HG03097 (cell line): ENCODE measurements around the gene CPA1.

Source experiments
- ATAC-seq: cut with Tn5 transposase; IDR thresholded peaks from one replicate; pipeline ENCODE4 v1.9.1; 2021; ENCODE audit not compliant: unreplicated experiment, low FRiP score

Gene CPA1

DNA sequence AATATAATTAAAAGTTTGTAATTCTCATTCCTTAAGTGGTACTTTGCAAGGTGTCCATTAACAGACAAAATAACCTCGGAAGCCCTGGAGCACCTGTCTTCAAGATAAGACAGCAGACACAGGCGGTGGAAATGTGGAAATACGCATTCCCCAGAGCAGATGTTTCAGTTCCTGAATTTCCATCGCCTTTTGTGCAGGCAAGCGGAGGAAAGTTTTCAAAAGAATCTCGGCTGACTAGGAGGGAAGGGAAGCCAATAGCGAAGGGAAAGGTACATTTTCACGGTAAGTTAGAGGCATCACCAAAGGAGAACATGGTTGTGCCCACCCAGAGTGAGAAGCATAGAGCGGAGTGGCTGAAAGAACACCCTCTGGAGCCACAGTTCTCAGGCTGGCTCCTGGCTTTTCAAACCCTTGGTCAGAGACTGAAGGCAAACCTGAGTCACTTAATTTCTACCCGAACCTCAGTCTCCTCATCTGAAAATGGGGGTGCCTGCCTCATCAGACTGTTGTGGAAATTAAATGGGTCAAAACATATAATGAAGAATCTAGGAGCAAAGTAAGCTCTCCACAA, 13.6 kb downstream of the CPA1 start:
- no peak for ATAC-seq

DNA sequence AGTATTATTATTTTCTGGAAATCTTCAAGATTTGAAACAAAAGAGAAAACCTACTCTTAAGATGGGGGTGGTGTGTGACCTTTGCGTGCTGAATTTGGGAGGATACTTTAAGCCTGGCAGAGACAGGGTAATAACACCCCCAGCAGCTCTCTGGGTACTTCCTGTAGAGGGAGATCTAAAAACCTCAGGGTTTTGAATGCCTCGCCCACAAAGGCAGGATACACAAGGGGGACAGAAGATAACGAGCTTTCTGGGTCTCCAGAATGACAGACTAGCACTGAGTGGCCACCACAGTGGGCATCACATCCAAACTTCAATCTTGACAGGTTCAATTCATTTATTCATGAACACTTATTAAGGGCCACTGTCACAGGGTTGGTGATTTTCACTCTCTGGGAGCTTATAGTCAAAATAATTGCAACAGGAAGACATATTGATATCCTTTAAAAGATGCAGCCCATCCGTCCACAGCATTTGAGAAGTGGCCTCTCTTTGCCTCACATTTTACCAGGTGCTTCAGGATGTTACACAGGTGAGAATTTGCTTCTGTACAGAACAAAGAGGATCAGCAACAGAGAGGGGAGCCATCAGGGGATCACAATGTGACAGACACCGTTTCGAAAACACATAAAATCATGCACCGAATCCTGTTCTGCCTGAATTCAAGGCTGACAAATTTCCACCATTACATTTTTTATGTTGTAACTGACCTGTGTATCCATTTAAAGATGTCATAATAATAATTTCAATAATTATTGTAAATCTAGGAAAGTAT, 14.3 kb downstream of the CPA1 start:
- no peak for ATAC-seq

DNA sequence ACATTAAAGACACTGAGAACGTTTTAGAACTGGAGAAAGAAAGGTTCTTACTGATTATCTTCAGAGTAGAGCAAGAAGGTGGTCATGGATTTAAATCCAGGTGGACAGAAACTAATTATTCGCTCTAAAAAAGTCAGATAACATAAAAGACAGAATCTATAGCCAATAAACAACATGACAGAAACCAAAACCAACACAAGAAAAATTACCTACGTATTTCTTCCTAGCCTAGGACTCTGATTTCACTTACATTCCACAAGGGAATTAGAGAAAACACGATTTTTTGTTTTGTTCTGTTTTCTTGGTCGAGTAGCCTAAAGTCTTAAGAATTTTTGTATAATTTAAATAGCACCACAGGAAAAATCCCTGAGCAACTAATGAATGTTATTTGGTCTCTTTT, 15.1 kb downstream of the CPA1 start:
- ATAC-seq, result no peak

GRCh38 chr7:130396109-130396508, 15.8 kb downstream of the CPA1 start:
- ATAC-seq, result no peak

GRCh38 chr7:130397051-130397757, 16.9 kb downstream of the CPA1 start:
- ATAC-seq, result no peak

DNA sequence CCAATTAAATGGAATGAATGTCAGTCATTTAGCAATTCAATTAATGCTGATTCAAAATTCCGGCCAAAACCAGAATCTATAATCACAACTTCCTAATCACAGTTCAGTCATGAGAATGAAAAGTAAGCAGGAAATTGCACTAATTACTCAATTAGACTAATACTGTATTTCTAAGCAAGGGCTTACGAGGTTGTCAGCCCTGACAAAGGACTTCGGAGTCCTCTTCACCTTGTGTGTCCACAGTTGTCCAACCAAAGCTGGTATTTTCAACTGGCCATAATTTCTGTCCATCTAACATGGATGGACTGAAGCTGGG, 17.4 kb downstream of the CPA1 start:
- ATAC-seq, result no peak

DNA sequence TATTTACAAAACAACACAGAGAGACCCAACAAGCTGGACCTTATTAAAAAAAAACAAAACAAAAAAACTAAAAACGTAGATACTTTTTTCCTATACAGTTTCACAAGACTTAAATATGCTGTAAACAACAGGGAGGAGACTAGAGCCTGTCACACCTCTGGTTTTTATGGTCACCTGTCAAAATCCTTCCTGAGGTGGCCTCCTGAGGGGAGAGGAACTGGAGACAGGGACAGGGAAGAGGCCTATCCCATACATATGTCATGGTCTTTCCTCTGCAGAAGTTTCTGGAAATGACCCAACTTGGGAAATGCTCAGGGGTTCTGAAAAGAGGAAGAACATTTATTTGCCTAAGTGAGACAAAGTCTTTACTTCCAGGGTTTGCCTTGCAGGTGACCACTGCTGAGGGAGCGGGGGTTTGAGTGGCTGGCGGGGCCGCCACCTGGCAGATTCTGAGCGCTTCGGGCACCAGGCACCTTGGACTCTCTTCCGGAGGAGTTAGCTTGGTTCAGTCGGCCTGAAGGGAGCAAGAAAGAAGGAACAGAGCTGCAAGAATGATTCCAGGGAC, 18.3 kb downstream of the CPA1 start:
- no peak for ATAC-seq

GRCh38 chr7:130400120-130400572, 19.9 kb downstream of the CPA1 start:
- ATAC-seq, result no peak

DNA sequence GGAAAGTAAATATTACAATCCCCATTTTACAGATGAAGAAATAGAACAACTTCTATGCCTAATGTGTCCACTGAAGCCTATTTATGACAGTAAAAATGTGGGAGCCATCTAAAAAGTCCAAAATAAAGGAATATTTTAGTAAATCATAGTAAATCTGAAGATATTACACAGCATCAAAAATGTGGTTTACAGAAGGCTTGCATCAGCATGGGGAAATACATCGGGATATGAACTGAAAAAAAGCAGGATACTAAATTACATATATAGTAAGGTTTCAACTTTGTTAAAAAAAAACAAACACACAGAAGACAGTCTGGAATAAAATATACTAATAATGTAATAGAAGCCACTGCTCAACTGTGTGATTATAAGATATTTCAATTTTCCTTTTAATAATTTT, 20.8 kb downstream of the CPA1 start:
- ATAC-seq, result no peak

- no peak for ATAC-seq
Measured at GRCh38 chr7:130401578-130401977, 21.3 kb downstream of the CPA1 start.

DNA sequence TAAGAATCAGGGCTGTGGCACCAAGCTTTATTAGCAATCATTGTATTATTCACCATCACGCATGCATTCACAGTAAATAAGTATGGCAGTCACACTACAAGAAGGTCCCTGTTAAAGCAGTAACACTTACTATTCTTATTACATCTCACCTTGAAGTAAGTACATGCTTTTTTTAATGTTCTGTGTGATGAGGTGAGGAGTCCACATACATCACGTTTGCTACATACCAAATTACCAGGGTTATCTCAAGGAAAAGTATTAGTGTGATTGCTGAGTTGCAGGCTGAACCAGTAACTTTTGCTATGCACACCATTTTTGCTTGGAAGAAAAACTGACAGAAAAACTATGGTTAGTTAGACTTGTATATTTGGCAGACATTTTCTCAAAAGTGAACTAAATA, 24.7 kb downstream of the CPA1 start:
- no peak for ATAC-seq

DNA sequence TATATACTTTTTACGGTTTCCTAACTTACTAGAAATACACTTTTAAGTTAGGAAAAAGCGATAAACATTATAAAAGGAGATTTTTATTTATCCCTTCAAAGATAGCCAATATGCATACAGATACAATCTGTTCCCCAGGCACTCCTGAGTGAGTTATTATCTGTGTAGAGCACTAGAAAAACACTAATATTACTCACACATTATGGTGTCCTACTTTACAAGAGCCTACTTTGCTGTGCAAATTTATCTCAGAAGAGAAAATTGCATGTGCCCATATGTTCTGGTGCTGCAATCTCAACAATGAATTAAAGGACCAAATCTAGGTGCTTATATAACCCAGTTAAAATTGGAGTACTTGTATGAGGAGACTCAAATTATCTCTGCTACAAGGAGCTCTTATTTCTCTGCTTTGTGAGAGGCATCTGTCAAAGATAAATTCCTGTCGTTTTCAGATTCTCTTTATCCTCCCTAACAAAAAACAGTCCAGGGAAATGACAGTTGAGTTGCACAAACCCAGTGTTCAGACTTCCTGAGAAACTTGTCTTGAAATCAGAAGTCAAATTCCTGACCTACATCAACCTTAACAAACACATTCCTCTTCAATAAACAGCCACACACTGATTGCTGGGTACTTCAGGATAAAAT, 28.9 kb downstream of the CPA1 start:
- no peak for ATAC-seq

- ATAC-seq, result no peak
Measured at GRCh38 chr7:130409712-130410072, 29.4 kb downstream of the CPA1 start.

- ATAC-seq, result no peak
Measured at GRCh38 chr7:130410868-130411541, 30.7 kb downstream of the CPA1 start.

DNA sequence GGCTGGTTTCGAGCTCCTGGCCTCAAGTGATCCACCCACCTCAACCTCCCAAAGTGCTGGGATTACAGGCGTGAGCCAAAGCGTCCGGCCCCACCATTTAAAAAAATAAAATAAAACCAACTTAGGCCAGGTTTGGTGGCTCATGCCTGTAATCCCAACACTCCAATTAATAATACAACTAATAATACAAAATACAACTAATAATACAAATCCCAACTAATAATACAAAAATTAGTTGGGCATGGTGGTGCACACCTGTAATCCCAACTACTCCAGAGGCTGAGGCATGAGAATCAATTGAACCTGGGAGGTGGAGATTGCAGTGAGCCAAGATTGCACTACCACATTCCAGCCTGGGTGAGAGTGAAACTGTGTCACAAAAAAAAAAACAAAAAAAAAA, 32.9 kb downstream of the CPA1 start:
- ATAC-seq, result no peak

- no peak for ATAC-seq
Measured at GRCh38 chr7:130415006-130415405, 34.7 kb downstream of the CPA1 start.

DNA sequence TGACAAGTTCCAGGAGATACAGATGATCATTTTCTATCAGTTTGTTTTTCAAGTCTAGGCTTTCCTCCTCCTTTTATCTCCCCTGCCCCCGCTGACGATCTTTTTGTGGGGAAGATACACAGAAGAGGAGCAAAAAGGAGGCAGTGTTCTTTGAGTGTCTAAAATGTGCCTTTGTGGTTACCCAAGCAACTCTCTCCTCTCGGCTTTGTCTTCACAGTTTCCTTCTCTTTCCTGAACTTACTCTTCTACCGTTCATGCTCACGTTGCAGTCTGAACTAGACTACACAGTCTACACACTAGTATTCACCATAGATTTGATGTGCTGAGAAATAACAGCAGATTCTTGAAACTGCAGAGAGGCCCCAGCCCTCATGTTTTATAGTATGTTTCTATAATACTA, 36.9 kb downstream of the CPA1 start:
- ATAC-seq, result no peak

DNA sequence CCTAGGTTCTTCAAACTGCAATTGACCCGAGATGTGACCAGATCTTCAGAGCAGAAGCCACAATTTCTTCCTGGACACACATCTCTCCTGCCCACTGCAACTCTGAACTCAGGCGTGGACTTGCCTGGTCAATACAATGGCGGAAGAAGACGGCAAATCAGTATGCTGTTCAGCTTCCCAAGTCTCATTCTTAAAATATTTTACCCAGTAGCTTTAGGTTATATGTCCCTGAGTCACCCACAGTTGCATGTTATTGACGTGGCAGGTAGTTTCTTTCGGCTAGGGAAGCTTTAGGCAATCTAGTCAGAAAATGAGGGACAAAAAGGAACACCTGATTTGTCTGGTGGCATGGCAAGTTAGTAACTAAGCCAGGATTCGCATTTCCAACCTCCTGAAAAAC, 38.0 kb downstream of the CPA1 start:
- no peak for ATAC-seq

GRCh38 chr7:130419658-130420057, 39.4 kb downstream of the CPA1 start:
- no peak for ATAC-seq

- no peak for ATAC-seq
Measured at GRCh38 chr7:130420943-130421578, 40.8 kb downstream of the CPA1 start.
